ENCODE results near the gene KRTAP5-10.
"Not testable (repeated sequence)": the region's sequence is repeated elsewhere in the genome, so short reads cannot be mapped to it uniquely, and the experiment has no call there.

Gene KRTAP5-10

DNA sequence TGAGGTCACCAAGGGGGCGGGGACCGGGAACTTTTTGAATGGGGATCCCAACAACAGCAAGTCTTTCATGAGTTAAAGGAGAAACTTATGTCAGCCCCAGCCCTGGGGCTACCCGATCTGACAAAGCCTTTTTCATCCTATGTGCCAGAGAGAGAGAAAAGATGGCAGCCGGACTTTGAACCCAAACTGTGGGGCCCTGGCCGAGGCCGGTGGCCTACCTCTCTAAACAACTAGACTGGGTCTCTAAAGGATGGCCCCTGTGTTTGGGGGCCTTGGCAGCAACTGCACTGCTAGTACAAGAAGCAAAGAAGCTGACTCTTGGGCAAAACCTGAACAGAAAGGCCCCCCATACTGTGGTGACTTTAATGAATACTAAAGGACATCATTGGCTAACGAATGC is 48.6 kb downstream of the KRTAP5-10 start:
- DNase-seq, result not testable (repeated sequence)

DNA sequence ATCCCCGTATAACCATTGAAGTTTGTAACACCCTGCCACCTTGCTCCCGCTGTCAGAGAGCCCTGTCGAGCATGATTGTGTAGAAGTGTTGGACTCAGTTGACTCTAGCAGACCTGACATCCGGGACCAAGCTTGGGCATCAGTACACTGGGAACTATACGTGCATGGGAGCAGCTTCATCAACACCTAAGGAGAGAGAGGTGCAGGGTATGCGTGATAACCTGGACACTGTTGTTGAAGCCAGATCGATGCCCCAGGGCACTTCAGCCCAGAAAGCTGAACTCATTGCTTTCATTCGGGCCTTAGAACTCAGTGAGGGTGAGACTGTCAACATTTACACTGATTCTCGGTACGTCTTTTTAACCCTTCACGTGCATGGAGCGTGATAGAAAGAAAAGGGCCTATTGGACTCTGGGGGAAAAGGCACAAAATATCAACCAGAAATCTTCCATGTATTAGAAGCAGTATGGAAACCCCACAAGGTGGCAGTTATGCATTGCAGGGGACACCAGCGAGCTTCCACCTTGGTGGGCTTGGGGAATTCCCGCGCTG is 49.1 kb downstream of the KRTAP5-10 start:
- not testable (repeated sequence) for DNase-seq

- not testable (repeated sequence) for DNase-seq
These were observed 49.6 kb downstream of the KRTAP5-10 start for GRCh38 chr11:71615003-71615402.

All from fibroblast of skin of abdomen (primary cell).